ENCODE results near the gene DRAXIN. TPM values are rescaled to one million over a fixed set of nuclear protein-coding genes. Genes with fewer than 3 reads are reported as not detected.
A peak's percentile ranks its signal among the peaks of the same experiment; 100 is the strongest.

DRAXIN gene
- total RNA-seq, 3 donors from 2014 or later (not counting 1 experiment from before 2014, with no cell fraction given), result 10.9 to 24.9 (median 12.1) TPM

GRCh38 chr1:11748294-11749202, 57.0 kb downstream of the DRAXIN start:
- no peak for TF ChIP-seq CTCF (IDR thresholded peaks at IDR 0.05)
- Histone ChIP-seq H3K27me3 (ENCODE audit: control insufficient read depth, insufficient read depth, low read length) (no peaks in the 10 kb centered on the region), H3K9me3 (ENCODE audit: control insufficient read depth, insufficient read depth, low read length) (no peaks in the 10 kb centered on the region), H3K4me1 (ENCODE audit: control insufficient read depth, insufficient read depth, low read length) (peaks cover 17% of the 10 kb centered on the region), H3K4me3 (ENCODE audit: low read length) (no peak overlapping the region), H3K27ac (ENCODE audit: low read length) (no peak overlapping the region), H3K36me3 (ENCODE audit: control insufficient read depth, insufficient read depth, low read length) (peaks cover 41% of the 10 kb centered on the region)
- ATAC-seq, result peak; percentile 13 to 40 (median 37)
- no peak for DNase-seq
- Mint-ChIP-seq H3K9me3 (no peaks in the 10 kb centered on the region), H3K4me3 (peak overlapping the region; percentile 49), H3K27ac (peak overlapping the region; percentile 57 to 88), H3K36me3 (peaks cover 13% of the 10 kb centered on the region), H3K27me3 (ENCODE audit: low read depth in 2 of 2) (no peaks in the 10 kb centered on the region), H3K4me1 (peaks cover 35 to 48% of the 10 kb centered on the region in 2 donors)
- intact Hi-C loops (cut with micrococcal nuclease), result no loop called here
- 88% methylated on average over 27 of the region's 27 CpGs for WGBS (ENCODE audit: insufficient coverage)

GRCh38 chr1:11749203-11749689, 57.7 kb downstream of the DRAXIN start:
- ATAC-seq (peak; percentile 88 to 96 (median 94)), DNase-seq (peak; percentile 43 to 45)
- H3K36me3 Mint-ChIP-seq, result peaks cover 13% of the 10 kb centered on the region
- no peaks in the 10 kb centered on the region for H3K27me3 ChIP-seq (ENCODE audit: control insufficient read depth, insufficient read depth, low read length)
- H3K4me1 ChIP-seq (ENCODE audit: control insufficient read depth, insufficient read depth, low read length), result peaks cover 21% of the 10 kb centered on the region
- intact Hi-C loops (cut with micrococcal nuclease), result no loop called here
- peaks cover 41% of the 10 kb centered on the region for H3K36me3 ChIP-seq (ENCODE audit: control insufficient read depth, insufficient read depth, low read length)
- H3K27me3 Mint-ChIP-seq (ENCODE audit: low read depth in 2 of 2), result no peaks in the 10 kb centered on the region
- H3K9me3 Mint-ChIP-seq, result no peaks in the 10 kb centered on the region
- H3K27ac Mint-ChIP-seq, result peak overlapping the region; percentile 57 to 88
- 89% methylated on average over 8 of the region's 9 CpGs for WGBS (ENCODE audit: insufficient coverage)
- H3K27ac ChIP-seq (ENCODE audit: low read length), result no peak overlapping the region
- peak; percentile 43 for TF ChIP-seq CTCF (IDR thresholded peaks at IDR 0.05)
- peaks cover 35 to 51% of the 10 kb centered on the region in 2 donors for H3K4me1 Mint-ChIP-seq
- peak overlapping the region; percentile 49 for H3K4me3 Mint-ChIP-seq
- no peaks in the 10 kb centered on the region for H3K9me3 ChIP-seq (ENCODE audit: control insufficient read depth, insufficient read depth, low read length)
- H3K4me3 ChIP-seq (ENCODE audit: low read length), result no peak overlapping the region

- intact Hi-C loops (cut with micrococcal nuclease), result no loop called here
- H3K36me3 Mint-ChIP-seq, result peaks cover 13% of the 10 kb centered on the region
- ATAC-seq, result no peak
- no peaks in the 10 kb centered on the region for H3K27me3 ChIP-seq (ENCODE audit: control insufficient read depth, insufficient read depth, low read length)
- no peak overlapping the region for H3K4me3 Mint-ChIP-seq
- no peaks in the 10 kb centered on the region for H3K27me3 Mint-ChIP-seq (ENCODE audit: low read depth in 2 of 2)
- H3K9me3 ChIP-seq (ENCODE audit: control insufficient read depth, insufficient read depth, low read length), result no peaks in the 10 kb centered on the region
- H3K27ac Mint-ChIP-seq, result no peak overlapping the region
- 97% methylated on average over 15 of the region's 15 CpGs for WGBS (ENCODE audit: insufficient coverage)
- no peak for TF ChIP-seq CTCF (IDR thresholded peaks at IDR 0.05)
- no peaks in the 10 kb centered on the region for H3K9me3 Mint-ChIP-seq
- H3K4me3 ChIP-seq (ENCODE audit: low read length), result no peak overlapping the region
- H3K4me1 Mint-ChIP-seq, result peaks cover 35 to 47% of the 10 kb centered on the region in 2 donors
- peaks cover 41% of the 10 kb centered on the region for H3K36me3 ChIP-seq (ENCODE audit: control insufficient read depth, insufficient read depth, low read length)
- no peak overlapping the region for H3K27ac ChIP-seq (ENCODE audit: low read length)
- DNase-seq, result no peak
- peaks cover 21% of the 10 kb centered on the region for H3K4me1 ChIP-seq (ENCODE audit: control insufficient read depth, insufficient read depth, low read length)
These were observed 58.5 kb downstream of the DRAXIN start for GRCh38 chr1:11749996-11750395.
